Stimulated activated CD8-positive, alpha-beta memory T cell treated with anti-CD3 and anti-CD28 coated beads, Interleukin-12 subunit alpha, Interleukin-12 subunit beta, amount 100 ng/mL, for 24 hours (primary cell): Measurements from ENCODE around the gene ERAP2.
"Not testable (repeated sequence)": the region's sequence is repeated elsewhere in the genome, so short reads cannot be mapped to it uniquely, and the experiment has no call there.

ENCODE experiments used
- DNase-seq: peaks from one replicate; pipeline ENCODE4 v3.0.0-alpha.2; 2020; ENCODE audit errors: extremely low read depth

ERAP2 gene

GRCh38 chr5:96896276-96896675 lies 20.0 kb downstream of the ERAP2 start:
- DNase-seq: no peak

GRCh38 chr5:96896806-96897205 lies 20.5 kb downstream of the ERAP2 start:
- no peak for DNase-seq

- no peak for DNase-seq
These were observed 25.1 kb downstream of the ERAP2 start for GRCh38 chr5:96901384-96901783.

- DNase-seq: no peak
These were observed 25.5 kb downstream of the ERAP2 start for GRCh38 chr5:96901841-96902240.

GRCh38 chr5:96902876-96903275 lies 26.6 kb downstream of the ERAP2 start:
- DNase-seq: no peak

GRCh38 chr5:96903300-96903699 lies 27.0 kb downstream of the ERAP2 start:
- DNase-seq: no peak

- no peak for DNase-seq
These were observed 28.0 kb downstream of the ERAP2 start for GRCh38 chr5:96904054-96904931.

GRCh38 chr5:96905864-96906263 lies 29.6 kb downstream of the ERAP2 start:
- no peak for DNase-seq

- DNase-seq: no peak
These were observed 32.7 kb downstream of the ERAP2 start for GRCh38 chr5:96909003-96909402.

GRCh38 chr5:96909435-96909834 lies 33.1 kb downstream of the ERAP2 start:
- DNase-seq: no peak

GRCh38 chr5:96911139-96911538 lies 34.8 kb downstream of the ERAP2 start:
- no peak for DNase-seq

- DNase-seq: no peak
These were observed 36.9 kb downstream of the ERAP2 start for GRCh38 chr5:96913233-96913632.

GRCh38 chr5:96919754-96920197 lies 43.5 kb downstream of the ERAP2 start:
- DNase-seq: no peak

GRCh38 chr5:96920744-96921355 lies 44.5 kb downstream of the ERAP2 start:
- no peak for DNase-seq

GRCh38 chr5:96922499-96923244 lies 46.4 kb downstream of the ERAP2 start:
- DNase-seq: no peak

- DNase-seq: no peak
These were observed 47.7 kb downstream of the ERAP2 start for GRCh38 chr5:96924016-96924443.

- DNase-seq: no peak
These were observed 50.0 kb downstream of the ERAP2 start for GRCh38 chr5:96926276-96926675.

- DNase-seq: no peak
These were observed 50.7 kb downstream of the ERAP2 start for GRCh38 chr5:96927008-96927407.

GRCh38 chr5:96928931-96929708 lies 52.8 kb downstream of the ERAP2 start:
- DNase-seq: no peak

GRCh38 chr5:96930058-96930457 lies 53.8 kb downstream of the ERAP2 start:
- DNase-seq: no peak

- no peak for DNase-seq
These were observed 54.3 kb downstream of the ERAP2 start for GRCh38 chr5:96930589-96930988.

GRCh38 chr5:96931037-96931436 lies 54.7 kb downstream of the ERAP2 start:
- not testable (repeated sequence) for DNase-seq
